ENCODE results near the gene CERT1.

- TF ChIP-seq POLR2A (IDR thresholded peaks at IDR 0.05; ENCODE audit: low read depth, low read length) (no peak), POLR2AphosphoS5 (IDR thresholded peaks at IDR 0.05; ENCODE audit: low read depth, low read length) (no peak), SPI1 (IDR thresholded peaks at IDR 0.05; ENCODE audit: low read depth, low read length) (no peak), TAF1 (IDR thresholded peaks at IDR 0.05; ENCODE audit: low read depth, low read length) (no peak), PAX5 (IDR thresholded peaks at IDR 0.05; ENCODE audit: insufficient read depth, low read length, severe bottlenecking) (no peak)
Observed at GRCh38 chr5:75552764-75553163, 41.3 kb upstream of the CERT1 start.

All from GM12891 (cell line).